ENCODE results near the gene GABBR2.

The GABBR2 gene

DNA sequence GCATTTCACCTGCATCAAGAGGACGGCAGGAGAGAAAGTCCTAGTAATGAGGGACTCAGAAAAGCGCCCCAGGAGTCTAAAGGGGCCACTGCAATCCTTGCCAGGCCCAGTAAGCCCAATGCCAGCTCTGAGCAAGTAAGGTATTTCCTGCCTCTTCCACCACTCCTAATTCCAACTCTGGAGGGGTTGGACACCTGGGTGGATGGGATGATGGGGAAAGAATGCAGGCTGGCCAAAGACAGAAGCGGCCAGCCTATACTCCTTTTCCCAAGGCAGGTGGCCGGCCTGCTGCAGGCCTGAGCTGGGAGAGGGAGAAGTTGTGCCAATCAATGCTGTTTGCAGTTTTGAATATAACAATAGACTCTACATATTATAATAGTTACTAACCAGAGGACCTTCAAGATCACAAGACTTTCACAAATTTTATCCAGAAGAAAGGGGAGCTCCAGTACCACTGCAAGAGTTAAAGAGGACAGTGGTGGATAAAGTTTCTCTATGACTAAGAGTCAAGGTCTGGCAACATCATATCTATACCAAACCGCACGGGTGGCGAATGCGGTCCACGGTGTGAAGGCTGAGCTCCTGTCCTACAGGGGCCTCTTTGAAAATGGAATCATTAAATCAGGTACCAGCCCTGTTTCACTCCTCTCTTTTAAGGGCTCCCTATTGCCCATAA lies 338.3 kb downstream of the GABBR2 start:
- DNase-seq (ENCODE audit: low read depth): no peak

DNA sequence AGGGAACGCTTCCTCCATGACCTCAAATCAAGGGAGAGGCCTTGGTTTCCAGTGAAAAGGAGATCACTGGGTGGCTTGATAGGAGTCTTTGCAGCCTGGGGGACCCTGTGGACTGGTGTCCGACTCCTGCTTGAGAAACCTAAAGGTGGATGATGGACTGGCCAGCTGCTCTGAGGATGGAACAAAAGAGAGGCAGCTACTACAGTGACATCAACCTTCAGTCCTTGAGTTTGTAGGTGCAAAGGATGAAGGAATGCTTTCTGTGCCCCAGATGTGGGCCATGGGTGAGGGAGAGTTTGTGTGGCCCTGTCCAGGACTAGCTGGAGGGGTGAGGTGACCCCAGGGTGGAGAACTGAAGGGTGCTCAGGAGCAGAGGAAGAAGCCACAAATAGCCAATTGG lies 338.8 kb downstream of the GABBR2 start:
- DNase-seq (ENCODE audit: low read depth): no peak

DNA sequence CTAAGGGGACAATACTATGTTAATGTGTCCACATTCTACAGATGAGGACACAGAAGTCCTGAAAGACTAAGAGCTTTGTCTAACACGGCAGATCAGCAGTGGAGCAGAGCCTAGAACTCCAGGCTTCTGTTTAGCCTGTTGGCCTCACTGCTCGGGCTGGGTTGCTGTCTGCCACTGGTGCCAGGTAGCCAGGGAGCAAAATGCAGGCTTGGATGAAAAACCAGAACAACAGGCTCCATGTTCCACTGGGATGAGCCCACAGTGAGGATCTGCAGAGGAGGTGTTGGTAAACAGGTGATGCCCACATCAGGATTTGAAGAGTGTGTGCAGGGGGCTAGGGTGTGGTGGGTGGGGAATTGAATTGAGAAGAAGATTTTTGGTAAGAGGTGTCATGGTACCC lies 339.3 kb downstream of the GABBR2 start:
- DNase-seq (ENCODE audit: low read depth): no peak

DNA sequence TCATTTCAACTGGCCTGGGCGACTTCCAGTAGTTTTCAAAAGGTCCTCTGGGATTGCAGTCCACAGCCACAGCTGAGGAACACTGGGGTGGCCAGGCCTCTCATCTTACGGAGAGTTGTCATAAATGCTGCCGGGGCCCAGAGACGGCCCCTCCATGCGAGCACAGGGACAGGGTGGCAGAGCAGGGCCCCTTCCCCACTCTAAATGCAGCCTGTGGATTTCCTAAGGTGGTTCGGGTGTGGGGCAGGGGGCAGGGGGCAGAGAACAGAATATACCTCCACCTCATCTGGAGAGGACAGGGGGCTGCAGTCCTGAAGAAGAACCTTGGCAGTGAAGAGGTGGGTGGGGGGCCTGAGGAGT lies 339.7 kb downstream of the GABBR2 start:
- no peak for DNase-seq (ENCODE audit: low read depth)

DNA sequence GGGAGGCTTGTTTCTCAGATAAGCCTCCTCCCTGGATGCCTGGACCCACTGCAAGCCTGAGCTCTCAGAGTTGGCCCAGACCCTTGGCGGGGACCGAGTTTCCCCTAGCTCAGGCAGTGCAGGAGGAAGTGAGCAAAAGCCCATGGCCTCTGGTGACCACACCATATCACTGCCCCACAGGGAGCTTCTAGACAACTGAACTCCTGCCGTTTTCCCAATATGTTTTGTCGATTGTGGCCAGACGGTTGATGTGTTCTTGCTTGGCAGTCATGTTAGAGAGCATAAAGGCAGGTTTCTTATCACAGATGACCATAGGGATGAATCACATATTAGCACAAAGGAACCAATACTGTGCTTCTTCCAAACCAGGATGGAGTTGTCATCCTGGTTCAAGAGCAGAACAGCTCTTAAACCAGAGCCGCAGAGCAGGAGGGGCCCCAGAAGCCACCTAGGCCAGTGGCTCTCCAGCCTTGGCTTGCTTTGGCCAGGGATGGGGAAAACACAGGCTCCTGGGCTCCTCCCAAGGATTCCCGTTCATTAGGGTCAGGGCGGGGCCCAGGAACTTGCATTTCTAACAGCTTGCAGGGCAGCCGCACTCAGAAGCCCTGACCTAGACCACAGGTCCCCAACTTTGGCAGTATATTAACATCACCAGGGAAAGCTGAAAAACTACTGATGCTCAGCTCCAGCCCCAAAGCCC lies 340.2 kb downstream of the GABBR2 start:
- peak; percentile 9 for DNase-seq (ENCODE audit: low read depth)

DNA sequence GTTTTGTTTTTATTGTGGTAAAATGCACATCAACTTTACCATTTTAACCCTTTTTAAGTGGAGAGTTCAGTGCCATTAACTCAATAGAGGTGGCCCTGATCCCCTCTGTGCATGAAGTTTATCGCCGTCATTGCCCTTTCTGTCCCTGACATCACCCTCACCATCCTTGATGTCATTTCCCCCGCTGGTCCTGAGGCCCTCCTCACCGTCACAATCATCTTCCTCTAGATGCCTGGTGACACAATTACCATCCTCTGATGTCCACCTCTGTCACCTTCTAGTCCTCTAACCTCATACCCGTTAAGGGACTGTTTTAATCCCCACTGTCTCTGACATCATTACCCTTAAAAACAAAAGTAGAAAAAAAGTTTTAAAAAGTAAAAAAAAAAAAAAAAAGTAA lies 340.8 kb downstream of the GABBR2 start:
- no peak for DNase-seq (ENCODE audit: low read depth)

DNA sequence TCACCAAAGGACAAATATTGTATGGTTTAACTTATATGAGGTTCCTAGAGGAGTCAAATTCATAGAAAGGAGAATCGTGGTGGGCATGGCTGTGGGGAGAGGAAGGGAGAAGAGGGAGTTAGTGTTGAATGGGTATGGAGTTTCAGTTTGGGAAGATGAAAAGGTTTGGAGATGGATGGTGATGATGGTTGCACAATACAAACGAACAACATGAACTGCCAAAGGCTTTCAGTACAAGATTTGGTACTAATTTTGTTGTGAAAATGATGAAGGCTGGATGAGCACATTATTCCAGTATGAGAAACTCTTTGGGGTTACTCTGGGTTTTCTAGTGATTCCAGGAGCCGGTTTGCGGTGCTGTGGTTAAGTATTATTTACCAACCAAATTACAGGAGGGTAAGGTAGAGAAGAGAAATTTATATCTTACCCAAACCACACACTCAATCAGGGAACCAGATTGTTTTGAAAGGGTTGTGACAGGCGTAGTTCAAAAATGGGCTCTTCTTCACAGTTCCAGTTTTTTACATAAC lies 341.3 kb downstream of the GABBR2 start:
- DNase-seq (ENCODE audit: low read depth): no peak

DNA sequence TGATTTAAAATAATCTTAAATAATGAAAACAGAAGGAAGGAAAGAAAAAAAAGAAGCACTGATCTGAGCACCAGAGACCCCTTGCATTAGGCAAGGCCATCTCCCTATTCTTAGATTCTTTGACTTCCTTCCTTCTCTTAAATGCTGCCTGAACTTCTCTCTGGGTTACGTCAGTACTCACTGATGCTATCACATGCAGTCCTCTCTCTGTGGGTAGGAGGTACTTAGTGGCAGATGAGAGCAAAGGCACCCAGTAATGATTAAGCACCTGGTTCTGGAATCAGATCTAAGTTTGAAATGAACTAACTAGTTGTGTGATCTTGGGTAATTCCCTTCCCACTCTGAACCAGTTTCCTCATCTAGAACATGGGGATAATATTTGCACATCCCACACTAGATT lies 343.0 kb downstream of the GABBR2 start:
- no peak for DNase-seq (ENCODE audit: low read depth)

DNA sequence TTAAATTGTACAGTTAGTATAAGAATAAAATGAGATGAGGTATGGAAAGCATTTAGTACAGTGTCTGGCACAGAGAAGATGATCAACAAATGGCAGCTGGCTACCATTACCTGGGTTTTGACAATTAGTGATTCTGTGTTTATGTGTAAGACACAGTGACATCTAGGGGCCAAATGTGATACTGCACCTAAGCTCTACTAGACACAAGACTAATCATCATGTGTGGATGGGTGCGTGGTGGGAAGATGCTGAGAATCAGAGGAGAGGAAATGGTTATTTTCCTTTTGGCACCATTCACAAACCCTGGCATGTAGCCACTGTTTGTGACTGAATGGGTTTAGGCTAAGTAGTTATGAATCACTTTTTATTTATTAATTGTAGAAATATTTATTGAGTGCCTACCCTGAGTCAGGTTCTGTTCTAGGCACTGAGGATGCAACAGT lies 343.5 kb downstream of the GABBR2 start:
- peak; percentile 27 for DNase-seq (ENCODE audit: low read depth)

DNA sequence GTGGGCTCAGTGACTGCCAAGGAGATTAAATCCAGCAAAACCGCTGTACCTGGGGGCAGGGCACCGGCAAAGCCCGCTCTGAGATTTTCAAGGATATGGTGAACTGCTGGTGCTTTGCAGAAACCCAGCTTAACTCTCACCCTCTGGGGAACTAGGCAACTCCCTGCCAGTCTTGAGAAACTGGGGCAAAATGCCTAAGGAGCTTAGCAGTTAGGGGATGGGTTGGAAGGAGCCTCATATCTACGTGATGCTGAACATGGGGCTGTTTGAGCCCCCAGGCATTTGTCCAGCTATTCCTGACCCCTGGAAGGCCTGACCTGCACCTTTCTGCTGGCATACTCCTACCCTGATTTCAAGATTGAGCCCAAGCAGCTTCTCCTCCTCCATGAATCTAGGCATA lies 344.6 kb downstream of the GABBR2 start:
- DNase-seq (ENCODE audit: low read depth): no peak

DNA sequence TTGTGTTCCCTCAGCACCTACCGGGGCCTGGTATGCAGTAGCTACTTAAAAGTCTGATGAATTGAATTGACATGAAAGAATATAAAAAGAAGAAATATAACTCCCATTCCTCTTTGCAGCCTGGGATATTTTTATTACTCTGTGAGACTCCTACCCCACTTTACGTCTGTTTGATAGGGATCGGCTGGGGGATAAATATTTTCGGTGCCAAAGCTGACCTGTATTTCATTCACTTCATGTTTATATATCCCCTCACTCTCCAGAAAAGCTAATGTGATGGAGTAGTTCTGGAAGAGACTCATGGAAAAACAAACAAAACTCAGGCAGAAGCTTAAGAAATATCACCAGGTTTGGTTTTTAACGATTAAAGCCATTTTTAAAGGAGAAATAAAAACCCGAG lies 345.1 kb downstream of the GABBR2 start:
- no peak for DNase-seq (ENCODE audit: low read depth)

DNA sequence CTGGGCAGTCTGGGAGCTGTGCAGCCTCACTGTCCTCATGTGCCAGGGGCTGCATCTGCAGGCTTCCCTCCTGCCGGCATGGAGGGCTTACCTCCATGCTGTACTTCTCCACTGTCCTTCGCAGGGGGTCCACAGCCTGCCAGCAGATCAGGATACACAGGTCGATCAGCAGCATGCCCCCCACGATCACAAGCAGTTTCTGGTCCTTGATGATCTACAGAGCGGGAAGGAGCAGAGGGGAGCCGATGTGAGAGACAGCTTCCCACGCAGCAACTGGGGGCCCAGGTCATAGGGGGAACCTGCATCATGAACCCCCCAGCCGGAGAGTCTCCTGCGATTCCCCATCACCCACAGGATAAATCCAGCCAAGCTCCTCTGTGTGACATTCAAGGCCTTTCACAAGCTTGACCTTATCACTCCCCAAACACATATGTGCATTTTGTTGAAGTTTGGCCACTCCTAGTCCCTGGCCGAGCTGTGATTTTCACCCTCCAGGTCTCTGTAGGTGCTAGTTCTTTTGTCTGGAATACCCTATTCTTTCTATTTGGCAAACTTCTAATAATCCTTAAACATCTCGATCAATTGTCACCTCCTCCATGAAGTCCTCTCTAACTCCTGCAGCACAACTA lies 346.0 kb downstream of the GABBR2 start:
- DNase-seq (ENCODE audit: low read depth): no peak

DNA sequence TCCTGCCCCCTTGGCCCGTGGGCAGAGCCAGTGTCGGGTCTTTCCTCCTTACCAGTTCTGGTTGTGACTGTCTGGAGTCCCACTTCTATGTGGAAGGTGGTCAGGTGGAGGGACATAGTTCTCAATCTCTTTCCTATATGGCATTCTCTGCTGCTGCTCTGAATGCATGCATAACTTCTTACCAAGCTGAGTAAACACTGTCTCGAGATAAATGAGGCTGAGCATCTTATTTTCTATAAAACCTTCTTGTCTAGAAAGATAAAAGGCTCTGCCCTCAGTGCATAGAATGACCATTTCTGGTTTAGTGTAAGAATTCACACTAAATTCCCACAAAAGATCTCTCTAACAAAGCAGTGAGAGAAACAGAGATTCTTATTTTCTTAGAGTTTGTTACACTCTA lies 347.1 kb downstream of the GABBR2 start:
- no peak for DNase-seq (ENCODE audit: low read depth)

DNA sequence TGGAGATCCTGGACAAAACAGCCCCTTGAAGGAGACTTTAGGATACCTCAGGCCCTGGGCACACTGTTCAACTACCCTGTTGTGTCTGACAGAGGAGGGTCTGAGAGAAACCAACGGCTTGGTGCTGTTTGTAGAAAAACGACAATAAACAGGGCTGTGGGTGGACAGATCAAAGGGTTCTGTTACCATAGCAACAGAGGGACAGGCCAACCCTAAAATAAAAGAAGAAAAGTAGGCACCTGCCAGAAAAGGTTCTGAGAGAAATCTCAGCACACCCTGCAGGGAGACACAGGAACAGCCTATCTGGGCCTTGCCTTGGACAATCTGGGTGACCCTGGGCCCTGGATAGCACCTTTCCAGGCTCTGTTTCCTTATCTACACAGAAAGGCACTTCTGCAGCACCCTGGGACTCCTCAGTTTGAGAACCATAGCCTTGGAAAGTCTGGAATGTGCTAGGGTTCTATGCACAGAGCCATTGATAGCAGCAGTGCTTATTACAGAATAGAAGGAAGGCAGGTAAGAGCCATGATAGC lies 348.5 kb downstream of the GABBR2 start:
- no peak for DNase-seq (ENCODE audit: low read depth)

DNA sequence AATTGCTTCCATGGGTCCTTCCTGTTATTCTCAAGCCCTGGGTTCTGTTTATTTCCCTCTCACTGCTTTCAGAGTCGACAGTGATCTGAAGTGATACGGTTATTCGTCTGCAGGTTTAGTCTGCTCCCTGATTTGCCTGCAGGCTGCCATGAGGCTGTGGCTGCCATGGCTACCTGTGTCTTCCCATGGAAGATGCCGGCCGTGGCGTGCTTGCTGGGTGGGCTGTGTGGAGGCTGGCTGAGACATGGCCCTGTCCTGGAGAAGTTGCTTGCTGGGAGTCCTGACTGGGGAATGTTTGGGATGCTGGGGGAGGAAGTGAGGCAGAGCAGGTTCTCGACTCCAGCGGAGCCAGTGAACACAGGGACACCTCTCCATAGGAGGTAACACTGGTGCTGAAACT lies 349.2 kb downstream of the GABBR2 start:
- no peak for DNase-seq (ENCODE audit: low read depth)

DNA sequence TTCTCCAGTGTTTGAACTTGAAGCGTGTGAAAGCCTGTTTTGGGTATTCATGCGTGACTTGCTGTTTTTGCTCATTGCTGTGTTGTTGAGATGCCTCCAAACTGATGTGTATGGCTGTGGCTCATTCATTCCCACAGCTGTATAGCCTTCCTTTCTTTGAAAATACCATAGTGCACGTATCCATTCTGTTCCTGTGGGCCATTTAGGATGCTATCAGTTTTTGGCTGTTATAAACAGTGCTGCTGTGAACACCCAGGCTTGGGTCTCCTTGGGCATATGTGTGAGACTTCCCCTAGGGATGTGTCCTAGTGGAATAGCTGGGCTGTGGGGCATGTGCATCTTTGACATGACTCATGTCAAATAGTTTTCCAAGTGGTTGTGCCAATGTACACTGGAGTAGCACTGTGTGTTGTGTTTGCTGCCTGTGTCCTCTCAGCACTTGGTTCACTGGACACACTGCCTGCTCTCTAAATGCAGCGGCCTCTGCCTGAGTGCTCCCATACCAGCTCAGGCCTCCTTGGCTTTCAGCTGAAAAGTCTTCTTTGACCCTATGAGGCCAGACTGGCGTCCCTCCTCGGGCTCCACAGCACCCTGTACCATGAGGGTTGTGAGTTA lies 350.7 kb downstream of the GABBR2 start:
- DNase-seq (ENCODE audit: low read depth): no peak

DNA sequence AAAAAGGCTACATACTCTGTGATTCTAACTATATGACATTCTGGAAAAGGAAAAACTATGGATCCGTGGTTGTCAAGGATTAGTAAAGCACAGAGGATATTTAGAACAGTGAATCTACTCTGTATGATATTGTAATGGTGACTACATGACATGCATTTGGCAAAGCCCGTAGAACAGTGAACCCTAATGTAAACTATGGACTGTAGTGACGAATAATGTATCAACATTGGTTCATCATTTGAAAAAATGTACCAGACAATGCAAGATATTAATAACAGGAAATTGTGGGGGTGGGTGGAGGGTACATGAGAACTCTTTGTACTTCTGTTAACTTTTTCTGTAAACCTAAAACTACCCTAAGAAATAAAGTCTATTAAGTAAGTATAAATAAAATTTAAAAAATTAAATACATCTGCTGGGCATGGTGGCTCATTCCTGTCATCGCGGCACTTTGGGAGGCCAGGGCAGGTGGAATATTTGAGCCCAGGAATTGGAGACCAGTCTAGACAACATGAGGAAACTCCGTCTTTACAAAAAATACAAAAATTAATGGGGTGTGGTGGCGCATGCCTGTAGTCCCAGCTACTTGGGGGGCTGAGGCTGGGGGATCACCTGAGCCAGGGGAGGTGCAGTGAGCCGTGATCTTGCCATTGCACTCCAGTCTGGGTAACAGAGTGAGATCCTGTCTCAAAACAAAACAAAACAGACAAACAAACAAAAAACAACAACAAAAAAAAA lies 351.6 kb downstream of the GABBR2 start:
- DNase-seq (ENCODE audit: low read depth): no peak

DNA sequence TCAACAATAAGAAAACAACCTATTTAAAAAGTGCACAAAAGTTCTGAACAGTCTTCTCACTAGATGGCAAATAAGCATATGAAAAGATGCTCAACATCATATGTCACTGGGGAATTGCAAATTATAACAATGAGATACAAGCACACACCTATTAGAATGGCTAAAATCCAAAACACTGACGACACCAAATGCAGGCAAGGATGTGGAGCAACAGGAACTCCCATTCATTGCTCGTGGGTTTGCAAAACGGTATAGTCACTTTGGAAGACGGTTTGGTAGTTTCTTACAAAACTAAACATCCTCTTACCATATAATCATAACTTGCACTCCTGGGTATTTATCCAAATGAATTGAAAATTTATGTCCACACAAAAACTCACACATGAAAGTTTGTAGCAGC lies 352.4 kb downstream of the GABBR2 start:
- no peak for DNase-seq (ENCODE audit: low read depth)

DNA sequence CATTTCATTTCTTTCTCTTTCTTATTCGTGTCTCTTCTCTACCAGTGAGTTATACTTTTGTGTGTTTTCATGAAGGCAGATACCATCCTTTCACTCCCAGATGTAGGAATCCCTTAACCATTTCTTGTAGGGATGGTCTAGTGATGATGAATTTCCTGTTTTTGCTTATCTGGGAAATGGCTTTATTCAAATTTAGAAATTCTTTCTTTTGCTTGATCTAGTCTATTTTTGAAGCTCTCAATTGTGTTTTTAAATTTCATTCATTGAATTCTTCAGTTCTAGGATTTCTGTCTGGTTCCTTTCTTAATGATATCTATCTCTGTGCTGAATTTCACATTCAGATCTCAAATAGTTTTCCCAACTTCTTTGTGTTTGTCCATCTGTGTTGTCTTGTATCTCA lies 357.4 kb downstream of the GABBR2 start:
- no peak for DNase-seq (ENCODE audit: low read depth)

DNA sequence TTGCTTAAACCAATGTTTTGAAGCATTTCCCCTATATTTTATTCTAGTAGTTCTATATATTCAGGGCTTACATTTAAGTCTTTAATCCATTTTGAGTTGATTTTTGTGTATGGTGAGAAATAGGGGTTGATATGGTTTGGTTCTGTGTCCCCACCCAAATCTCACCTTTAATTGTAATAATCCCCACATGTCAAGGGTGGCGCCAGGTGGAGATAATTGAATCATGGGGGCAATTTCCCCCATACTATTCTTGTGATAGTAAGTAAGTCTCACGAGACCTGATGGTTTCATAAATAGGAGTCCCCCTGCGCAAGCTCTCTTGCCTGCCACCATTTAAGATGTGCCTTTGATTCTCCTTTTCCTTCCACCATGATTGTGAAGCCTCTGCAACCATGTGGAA lies 361.1 kb downstream of the GABBR2 start:
- no peak for DNase-seq (ENCODE audit: low read depth)

DNA sequence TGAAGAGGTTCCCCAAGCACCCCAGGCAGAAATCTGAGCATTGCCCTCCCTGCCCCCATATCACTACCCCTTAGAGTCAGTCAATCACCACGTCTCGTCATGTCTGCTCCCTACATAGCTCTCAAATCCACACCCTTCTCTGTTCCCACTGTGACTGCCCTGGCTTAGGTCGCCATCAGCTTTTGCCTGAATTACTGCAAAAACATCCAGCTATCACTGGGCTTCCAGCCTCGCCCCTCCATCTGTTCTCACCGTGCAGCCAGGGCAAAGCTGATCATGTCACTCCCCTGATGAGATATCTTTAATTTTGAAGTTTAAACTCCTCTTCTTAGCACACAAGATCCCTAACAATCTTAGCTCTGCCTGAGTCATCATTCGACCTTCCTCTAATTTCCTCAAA lies 363.7 kb downstream of the GABBR2 start:
- DNase-seq (ENCODE audit: low read depth): no peak

DNA sequence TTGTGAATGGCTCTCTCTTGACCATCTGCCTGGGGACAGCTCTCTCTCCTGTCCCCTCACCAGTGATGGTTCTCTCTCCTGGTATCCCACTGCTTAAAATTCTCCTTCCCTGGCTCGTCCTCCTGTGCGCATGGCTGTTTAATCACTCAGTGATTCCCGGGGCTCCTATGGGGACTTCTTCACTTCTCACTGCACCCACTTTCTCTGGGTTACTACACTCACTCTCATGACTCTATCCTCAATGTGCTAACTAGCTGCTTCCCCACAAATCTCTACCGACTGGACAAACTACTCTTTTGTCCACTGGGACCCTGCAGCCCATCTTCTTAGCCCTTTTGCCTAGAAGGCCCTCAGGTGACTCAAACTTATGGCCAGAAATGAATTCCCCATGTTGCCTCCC lies 364.2 kb downstream of the GABBR2 start:
- DNase-seq (ENCODE audit: low read depth): no peak
